RWPE2 (cell line): ENCODE results near the gene RELA.

Experiments
- ATAC-seq: fragments of 200-7000 bp; cut with Tn5 transposase; 3 replicates; pipeline ENCODE4 v1.9.1; 2021; ENCODE audit warnings: low read depth
- DNase-seq: peaks from one replicate; pipeline ENCODE4 v3.0.0-alpha.2; 2020; ENCODE audit warnings: low spot score
- H3K27ac ChIP-seq: fragments of 450-650 bp; 2 replicates; pipeline ENCODE4 v1.5.1; 2017; ENCODE audit warnings: mild to moderate bottlenecking; ENCODE audit not compliant: poor library complexity, severe bottlenecking
- H3K27me3 ChIP-seq: fragments of 250-450 bp; sonication (Bioruptor Pico); 2 replicates; pipeline ENCODE4 v1.5.1; 2021; ENCODE audit warnings: mild to moderate bottlenecking, moderate library complexity; ENCODE audit not compliant: insufficient read depth, poor library complexity, severe bottlenecking
- H3K36me3 ChIP-seq: fragments of 250-450 bp; sonication (Bioruptor Pico); 2 replicates; pipeline ENCODE4 v1.5.1; 2020; ENCODE audit warnings: low read depth, mild to moderate bottlenecking, moderate library complexity
- H3K4me1 ChIP-seq: fragments of 250-450 bp; sonication (Bioruptor Pico); 2 replicates; pipeline ENCODE4 v1.5.1; 2021; ENCODE audit warnings: mild to moderate bottlenecking, moderate library complexity; ENCODE audit not compliant: insufficient read depth, poor library complexity, severe bottlenecking
- H3K4me3 ChIP-seq: fragments of 250-450 bp; sonication (Bioruptor Pico); 2 replicates; pipeline ENCODE4 v1.5.1; 2021; ENCODE audit warnings: mild to moderate bottlenecking, moderate library complexity; ENCODE audit not compliant: severe bottlenecking
- H3K9me3 ChIP-seq: fragments of 250-450 bp; sonication (Bioruptor Pico); 2 replicates; pipeline ENCODE4 v1.5.1; 2021; ENCODE audit warnings: mild to moderate bottlenecking, moderate library complexity; ENCODE audit not compliant: severe bottlenecking
- TF ChIP-seq, protein P1 (sequence below): fragments of 450-650 bp; IDR thresholded peaks from one replicate; pipeline ENCODE4 v1.5.1; 2017; ENCODE audit warnings: mild to moderate bottlenecking, moderate library complexity; ENCODE audit not compliant: poor library complexity, severe bottlenecking

RELA gene

DNA sequence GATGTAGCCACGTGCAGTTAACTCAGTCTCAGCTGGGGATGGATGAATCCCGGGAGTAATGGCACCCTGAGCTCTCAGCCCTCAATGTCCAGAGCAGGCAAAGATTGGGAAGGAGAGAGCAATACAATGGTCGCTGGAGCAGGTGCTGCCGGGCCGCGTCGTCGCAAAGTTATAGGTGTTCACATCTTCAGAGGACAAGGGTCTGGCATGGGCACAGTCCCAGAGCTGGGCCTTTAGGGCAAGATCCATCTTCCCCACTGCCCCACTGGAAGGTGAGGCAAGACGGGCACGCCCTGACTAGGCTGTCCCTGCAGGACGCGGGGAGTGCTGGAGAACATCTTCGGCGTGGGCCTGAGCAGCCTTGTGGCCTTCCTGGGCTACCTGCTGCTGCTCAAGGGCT lies 39.5 kb downstream of the RELA start:
- ATAC-seq (no peak), DNase-seq (no peak)
- no peak overlapping the region for H3K4me3 ChIP-seq
- H3K4me1 ChIP-seq, result no peaks in the 10 kb centered on the region
- TF ChIP-seq, protein P1, sequence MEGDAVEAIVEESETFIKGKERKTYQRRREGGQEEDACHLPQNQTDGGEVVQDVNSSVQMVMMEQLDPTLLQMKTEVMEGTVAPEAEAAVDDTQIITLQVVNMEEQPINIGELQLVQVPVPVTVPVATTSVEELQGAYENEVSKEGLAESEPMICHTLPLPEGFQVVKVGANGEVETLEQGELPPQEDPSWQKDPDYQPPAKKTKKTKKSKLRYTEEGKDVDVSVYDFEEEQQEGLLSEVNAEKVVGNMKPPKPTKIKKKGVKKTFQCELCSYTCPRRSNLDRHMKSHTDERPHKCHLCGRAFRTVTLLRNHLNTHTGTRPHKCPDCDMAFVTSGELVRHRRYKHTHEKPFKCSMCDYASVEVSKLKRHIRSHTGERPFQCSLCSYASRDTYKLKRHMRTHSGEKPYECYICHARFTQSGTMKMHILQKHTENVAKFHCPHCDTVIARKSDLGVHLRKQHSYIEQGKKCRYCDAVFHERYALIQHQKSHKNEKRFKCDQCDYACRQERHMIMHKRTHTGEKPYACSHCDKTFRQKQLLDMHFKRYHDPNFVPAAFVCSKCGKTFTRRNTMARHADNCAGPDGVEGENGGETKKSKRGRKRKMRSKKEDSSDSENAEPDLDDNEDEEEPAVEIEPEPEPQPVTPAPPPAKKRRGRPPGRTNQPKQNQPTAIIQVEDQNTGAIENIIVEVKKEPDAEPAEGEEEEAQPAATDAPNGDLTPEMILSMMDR, result no peak
- H3K36me3 ChIP-seq, result peaks cover 86% of the 10 kb centered on the region
- H3K27ac ChIP-seq, result no peak overlapping the region
- no peaks in the 10 kb centered on the region for H3K9me3 ChIP-seq
- no peaks in the 10 kb centered on the region for H3K27me3 ChIP-seq

DNA sequence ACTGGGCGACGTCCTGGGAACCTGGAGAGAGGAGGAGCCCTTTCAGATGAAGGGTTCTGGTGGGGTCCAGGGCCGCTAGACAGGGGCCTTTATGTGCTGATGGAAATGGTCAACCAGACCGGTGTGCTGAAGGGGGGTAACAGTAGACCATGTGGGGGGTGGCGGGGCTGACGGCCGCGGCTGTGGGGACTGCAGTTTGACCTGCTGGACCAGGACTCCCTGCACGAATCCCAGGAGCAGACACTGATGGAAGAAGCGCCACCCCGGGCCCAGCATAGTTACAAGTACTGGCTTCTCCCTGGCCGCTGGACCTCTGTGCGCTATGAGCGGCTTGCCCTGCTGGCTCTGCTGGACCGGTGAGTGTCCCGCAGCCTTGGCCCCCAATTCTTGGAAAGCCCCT lies 40.7 kb downstream of the RELA start:
- peaks cover 74% of the 10 kb centered on the region for H3K36me3 ChIP-seq
- DNase-seq (no peak), ATAC-seq (no peak)
- H3K4me3 ChIP-seq, result no peak overlapping the region
- H3K27ac ChIP-seq, result no peak overlapping the region
- TF ChIP-seq, protein P1, result no peak
- no peaks in the 10 kb centered on the region for H3K4me1 ChIP-seq
- no peaks in the 10 kb centered on the region for H3K27me3 ChIP-seq
- no peaks in the 10 kb centered on the region for H3K9me3 ChIP-seq

DNA sequence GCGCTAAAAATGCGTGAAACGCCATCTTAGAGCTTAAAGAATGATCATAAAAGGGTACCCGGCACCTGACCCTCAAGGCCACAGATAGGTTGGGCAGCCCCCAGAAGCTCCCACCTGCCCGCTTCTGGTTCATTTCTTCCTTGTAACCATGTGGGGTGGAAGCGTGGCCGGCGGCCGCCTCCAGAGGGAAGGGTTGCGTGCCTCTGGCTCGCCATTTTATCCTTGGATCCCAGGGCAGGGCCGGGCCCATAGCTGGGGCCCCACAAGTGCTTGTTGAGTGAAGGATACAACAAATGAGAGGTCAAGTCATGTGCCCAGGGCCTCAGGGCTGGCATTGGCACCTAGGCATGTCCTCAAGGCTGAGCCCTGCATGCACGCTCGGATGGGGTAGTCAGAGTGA lies 41.3 kb downstream of the RELA start:
- Histone ChIP-seq H3K4me1 (no peaks in the 10 kb centered on the region), H3K27me3 (no peaks in the 10 kb centered on the region), H3K36me3 (peaks cover 68% of the 10 kb centered on the region), H3K27ac (no peak overlapping the region), H3K9me3 (no peaks in the 10 kb centered on the region), H3K4me3 (no peak overlapping the region)
- TF ChIP-seq, protein P1, result no peak
- DNase-seq (no peak), ATAC-seq (no peak)

DNA sequence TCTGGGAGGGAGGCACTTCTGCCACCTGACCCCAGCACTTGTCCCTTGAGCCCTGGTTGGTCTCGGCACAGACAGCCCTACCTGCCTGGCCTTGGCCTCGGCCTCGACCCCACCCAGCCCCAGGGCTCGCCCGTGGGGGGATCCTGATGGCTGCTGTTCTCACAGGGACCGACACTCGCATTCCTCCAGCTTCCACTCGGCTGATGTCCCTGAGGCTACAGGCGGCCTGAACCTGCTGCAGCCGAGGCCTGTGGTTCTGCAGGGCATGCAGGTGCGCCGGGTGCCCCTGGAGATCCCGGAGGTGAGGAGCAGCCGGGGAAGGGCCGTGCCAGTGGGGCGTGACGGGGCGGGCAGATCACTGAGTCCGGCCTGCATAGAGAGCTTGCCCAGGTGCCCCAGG lies 42.0 kb downstream of the RELA start:
- TF ChIP-seq, protein P1, result no peak
- Histone ChIP-seq H3K4me3 (no peak overlapping the region), H3K36me3 (peaks cover 61% of the 10 kb centered on the region), H3K27ac (no peak overlapping the region), H3K9me3 (no peaks in the 10 kb centered on the region), H3K4me1 (no peaks in the 10 kb centered on the region), H3K27me3 (no peaks in the 10 kb centered on the region)
- no peak for ATAC-seq
- no peak for DNase-seq

DNA sequence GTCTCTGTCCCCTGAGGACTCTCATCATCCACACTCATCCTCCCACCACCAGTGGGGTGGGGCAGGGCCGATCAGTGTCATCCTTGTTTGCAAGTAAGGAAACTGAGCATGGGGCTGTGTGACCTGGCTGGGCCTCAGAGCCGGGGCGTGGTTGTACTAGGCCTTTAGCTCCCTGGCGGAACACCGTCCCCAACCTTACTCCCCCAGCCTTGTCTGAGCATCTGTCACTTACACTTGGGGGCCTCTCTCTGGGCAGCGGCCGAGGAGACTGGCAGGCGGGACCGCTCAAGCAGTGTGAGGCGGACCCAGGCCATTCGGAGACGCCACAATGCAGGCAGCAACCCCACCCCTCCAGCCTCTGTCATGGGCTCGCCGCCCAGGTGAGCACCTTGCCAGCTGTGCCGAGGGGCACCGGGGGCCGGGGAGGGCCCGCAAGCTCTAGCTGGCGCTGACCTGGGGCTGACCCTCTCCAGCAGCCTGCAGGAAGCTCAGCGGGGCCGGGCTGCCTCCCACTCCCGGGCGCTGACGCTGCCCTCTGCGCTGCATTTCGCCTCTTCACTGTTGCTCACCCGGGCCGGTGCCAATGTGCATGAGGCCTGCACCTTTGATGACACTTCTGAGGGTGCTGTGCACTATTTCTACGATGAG lies 43.3 kb downstream of the RELA start:
- TF ChIP-seq, protein P1, result no peak
- Histone ChIP-seq H3K36me3 (peaks cover 54% of the 10 kb centered on the region), H3K27me3 (no peaks in the 10 kb centered on the region), H3K9me3 (no peaks in the 10 kb centered on the region), H3K4me1 (no peaks in the 10 kb centered on the region), H3K4me3 (no peak overlapping the region), H3K27ac (no peak overlapping the region)
- ATAC-seq (no peak), DNase-seq (no peak)
